HG03565 (cell line): ENCODE results near the gene TMEM8B.

Source experiments
- ATAC-seq: cut with Tn5 transposase; IDR thresholded peaks from one replicate; pipeline ENCODE4 v1.9.1; 2021; ENCODE audit warnings: mild to moderate bottlenecking, moderate library complexity; ENCODE audit not compliant: unreplicated experiment

The TMEM8B gene

DNA sequence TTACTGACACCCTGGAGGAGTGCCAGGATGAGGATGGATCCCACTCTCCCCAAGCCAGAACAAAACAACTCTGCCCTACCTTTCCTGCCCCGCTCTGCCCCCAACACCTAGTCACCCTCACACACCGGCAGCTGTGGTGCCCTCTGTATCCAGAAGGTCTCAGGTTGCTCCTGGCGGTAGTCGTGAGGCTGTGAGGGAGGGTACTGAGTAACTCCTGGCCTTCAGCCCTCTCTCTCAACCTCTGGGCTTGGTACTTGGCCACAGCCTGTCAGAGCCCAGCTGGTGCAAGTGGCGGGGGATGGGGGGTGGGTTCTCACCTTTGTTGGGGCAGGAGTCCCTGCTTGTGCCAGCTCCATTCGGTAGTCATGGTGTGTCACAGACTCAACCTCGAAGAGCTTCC is 18.9 kb upstream of the TMEM8B start:
- no peak for ATAC-seq

DNA sequence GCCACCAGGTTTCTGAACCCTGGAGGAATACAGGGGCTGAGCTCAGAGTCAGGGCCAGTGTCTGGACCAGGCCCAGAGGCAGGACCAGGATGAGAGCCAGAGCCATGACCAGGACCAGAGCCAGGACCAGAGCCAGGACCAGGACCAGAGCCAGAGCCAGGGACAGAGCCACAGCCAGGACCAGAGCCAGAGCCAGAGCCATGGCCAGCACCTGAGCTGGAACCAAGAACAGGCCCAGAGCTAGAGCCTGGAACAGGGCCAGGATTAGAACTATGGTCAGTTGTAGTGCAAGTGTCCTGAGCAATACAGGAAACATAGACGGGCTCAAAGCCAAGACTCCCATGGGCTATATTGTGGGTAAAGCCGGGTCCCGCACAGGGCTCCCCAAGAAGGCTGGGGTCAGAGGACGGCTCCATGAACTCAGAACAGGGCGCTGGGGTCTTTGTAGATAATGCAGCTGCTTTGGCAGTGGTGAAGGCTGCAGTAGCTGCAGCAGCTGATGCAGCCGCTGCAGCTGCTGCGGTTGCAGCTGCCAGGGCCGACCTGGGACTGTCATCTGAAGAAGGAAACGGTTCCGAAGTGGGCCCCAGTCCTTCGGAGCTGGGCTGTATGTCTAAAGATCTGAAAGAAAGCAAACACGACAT is 17.5 kb upstream of the TMEM8B start:
- no peak for ATAC-seq

DNA sequence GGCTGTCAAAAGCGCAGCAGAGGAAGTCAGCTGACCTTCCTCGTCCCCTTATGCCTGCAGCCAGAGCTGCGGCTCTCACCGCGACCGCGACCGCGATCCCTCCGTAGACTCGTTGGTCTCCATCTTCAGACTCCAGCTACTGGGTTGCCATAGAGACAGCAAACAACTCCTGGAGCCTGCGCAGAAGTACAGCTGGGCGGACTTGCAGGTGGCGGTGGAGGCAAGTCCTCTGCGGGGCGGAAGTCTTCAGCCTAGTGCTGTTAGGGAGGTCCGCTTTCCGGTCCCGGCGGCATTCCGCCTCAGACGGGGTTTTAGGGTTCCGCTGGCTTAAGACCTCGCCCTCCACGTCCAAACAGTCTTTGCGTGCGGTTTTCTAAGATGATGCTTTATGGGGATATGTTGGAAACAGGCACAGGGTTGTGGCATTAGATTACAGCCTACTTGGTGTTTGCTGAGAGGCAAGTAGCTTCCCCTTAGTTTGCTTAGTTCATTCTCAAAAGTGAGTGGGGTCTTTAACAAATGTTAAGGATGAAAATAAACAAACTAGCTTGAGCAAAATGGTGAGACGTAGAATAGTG is 16.9 kb upstream of the TMEM8B start, which contains the start of gene SPAG8:
Gene SPAG8, minus strand, starts transcription at position 238 of the 578 bp plus-strand sequence. Its CDS starts 115 bp downstream, at position 123.
- ATAC-seq: peak; percentile 66

DNA sequence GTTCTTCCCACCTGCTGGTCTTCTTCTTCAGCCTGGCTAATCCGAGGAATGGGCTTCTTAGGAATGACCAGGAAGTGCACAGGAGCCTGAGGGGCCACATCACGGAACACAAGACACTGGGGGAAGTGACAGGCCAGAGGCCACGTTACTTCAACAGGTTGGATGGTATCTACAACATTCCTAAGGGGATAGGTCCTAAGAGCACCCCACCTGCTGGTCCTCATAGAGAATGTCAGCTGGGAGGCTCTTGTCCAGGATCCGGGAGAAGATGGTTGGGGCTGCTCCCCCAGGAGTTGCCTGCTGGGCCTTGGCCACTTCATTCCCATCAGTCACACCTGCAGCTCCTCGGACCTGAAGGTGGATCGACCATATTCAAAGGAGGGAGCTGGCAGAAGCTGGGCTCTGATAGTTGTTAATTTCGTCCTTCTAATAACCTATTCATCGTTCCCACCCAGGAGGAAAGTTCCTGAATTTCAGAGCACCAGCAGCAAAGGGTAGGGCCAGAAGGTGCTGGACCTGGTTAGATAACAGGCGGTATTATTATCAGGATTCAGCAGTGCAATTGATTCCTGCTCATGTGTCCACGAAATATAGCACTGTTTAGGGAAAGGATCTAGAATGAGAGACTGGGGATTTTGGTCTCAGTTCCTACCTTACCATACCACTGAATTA is 15.5 kb upstream of the TMEM8B start:
- ATAC-seq: no peak

DNA sequence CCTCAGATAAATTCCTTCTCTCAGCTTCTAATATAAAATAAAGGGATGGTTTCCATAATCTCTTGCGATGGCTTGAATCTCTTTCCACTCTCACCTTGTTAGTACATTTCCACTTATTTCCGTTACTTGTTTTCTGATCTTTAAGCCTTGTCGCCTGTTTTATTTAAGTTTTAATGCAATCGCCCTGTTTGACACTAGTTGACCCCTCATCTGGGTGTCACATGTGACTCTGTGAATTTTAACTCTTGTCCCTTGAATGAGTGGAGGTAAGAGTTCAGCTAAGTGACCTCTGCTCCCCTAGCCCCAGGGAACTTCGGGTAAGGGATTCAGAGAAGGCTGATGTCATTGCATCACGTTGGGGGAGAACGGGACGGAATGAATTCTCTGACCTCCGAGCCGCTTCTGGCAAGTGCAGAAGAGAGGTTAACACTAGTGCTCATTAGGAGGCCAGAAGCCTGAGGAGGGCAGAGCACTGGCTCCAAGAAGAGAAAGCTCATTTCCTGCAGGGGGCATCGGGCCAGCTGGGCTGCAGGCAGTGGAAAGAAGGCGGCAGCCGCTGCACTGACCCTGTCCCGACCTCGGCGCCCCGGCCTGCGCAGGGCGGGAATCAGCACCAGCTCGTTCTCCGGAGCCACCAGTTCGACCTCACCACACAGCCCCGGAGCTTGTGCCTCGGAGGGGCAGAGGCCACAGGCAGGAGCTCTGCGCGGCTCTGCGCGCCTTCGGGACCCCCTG is 14.8 kb upstream of the TMEM8B start:
- peak; percentile 9 for ATAC-seq

DNA sequence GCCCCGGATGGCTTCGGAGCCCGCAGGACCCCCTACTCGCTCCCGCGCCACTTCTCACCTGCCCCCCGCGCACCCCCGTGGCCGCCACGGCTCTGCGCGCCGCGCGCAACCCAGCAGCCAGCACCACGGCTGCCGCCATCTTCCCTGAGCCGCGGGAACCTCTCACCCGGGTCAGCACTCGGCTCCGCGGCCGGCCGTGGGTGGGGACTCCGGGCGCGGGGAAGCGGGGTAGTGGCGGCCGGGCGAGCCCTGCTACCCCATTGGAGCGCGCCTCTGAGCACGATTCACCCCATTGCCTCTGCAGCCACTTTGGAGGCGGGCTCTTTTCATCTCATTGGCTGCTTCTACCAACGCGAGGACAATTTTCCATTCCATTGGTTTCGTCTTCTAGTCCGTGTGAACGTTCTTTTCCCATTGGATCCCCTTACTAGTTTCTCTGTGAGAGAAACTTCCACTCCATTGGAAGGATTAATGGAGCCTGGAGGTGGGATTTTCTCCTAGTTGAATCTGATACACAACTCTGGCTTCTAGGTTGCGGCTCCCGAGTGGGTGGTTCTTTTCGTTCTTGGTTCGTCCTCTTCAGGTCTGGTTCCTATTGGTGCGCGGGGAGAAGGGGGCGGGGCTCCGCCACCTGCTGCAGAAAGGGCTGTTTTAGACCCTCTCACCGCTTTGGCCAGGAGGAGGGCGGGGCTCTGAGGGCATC is 14.0 kb upstream of the TMEM8B start, which contains the start of gene HINT2:
Gene HINT2, minus strand, starts transcription at position 202 of the 703 bp plus-strand sequence. Its CDS starts 63 bp downstream, at position 139.
- ATAC-seq: peak; percentile 57

DNA sequence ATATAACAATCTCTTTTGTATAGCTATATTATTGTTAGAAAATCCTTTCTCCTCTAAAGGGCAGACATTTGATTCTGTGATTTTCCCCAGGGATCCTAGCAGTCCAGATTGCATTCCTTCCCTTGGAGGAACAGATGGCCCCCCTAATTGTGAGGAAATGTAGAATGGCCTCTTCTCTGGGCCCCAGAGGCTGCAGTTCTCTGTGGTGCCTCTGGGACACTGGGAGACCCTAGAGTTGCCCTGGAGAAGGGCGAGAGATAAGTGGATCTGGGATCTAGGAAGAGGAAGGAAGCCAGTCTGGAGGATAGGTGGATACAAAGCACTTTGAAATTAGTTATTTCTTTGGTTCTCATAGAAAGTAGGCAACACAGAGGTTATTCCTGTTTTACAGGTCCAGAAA is 12.3 kb upstream of the TMEM8B start:
- ATAC-seq: no peak

DNA sequence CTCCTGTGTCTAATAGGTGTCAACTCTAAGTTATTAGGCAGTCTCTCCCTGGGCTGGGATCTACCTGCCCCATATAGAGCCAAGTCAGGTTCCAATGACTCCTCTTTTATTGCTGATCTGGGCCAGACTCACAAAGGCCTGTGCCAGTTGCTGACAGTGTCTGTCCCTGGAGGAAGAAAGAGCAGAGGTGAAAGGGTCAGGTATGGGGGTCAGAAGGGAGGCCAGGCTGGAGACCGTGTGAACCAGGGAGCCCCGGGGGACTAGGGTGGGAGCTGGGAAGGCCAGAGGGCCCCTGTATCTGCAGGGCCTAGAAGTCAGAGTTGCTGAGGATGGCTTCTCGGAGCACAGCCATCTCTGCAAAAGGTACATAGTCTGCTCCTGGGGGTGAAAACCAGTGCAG is 10.7 kb upstream of the TMEM8B start:
- no peak for ATAC-seq

DNA sequence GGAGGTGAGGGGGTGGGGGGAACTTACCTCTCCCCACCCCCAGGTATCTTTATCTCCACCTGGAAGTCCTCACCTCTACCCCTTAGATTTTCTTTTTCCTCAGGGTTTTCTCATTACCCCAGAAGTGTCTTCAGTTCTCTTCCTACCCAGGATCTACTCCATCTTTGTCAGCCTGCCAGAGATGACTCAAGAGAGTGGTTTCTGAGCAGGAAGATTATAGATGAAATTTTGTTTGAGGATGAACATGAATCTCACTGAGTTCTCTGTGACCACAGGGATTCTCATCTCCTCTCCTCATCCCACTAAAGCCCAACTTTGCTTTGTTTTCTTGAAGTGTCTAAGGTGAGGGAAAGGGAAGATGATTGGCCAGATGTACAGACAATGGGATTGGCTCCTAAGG is 9.0 kb upstream of the TMEM8B start:
- no peak for ATAC-seq

DNA sequence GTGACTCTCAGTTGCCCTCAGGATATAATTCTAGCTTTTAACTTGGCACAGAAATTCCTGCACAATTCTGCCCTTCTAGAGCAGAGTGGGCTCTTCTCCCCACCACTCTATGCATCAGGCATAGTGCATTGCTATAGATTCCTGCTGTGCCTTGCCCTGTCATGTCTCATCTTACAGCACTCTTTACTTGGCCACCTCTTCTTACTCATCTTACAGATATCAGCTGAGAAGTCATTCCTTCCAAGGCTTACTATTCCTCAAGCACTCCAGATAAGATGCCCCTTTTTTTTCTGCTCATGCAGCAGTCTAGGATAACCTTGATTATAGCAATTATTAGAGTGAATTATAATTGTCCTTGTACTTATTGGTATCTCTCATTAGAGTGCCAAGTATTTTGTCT is 6.1 kb upstream of the TMEM8B start:
- no peak for ATAC-seq

DNA sequence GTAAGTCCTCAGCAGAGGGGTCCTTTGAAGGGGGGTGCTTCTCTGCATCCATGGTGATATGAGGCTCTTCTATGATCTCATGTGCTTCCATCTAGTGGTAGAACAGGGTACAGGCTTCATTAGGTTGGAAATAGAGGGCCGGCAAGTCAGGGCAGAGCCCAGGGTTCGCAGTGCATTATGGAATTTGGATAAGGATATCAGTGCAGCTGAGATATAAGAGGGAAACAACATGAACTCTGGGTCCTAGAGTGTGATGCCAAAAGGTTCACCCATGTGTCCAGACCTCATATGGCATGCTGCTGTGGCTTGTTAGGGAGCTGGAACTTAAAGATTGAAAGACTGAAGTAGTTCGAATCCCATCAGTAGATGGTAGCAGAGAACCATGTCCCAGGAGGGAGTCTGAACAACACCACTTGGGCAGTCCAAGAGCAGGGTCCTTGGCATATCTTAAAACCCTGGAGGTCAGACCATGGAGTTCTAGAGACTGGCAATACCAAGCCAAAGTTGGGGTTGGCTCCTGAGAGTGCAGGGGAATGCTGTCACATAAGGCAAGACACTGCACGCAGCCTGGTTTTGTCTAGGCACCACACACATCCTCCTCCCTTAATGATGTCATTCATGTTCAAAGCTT is 2.8 kb upstream of the TMEM8B start:
- ATAC-seq: peak; percentile 35

DNA sequence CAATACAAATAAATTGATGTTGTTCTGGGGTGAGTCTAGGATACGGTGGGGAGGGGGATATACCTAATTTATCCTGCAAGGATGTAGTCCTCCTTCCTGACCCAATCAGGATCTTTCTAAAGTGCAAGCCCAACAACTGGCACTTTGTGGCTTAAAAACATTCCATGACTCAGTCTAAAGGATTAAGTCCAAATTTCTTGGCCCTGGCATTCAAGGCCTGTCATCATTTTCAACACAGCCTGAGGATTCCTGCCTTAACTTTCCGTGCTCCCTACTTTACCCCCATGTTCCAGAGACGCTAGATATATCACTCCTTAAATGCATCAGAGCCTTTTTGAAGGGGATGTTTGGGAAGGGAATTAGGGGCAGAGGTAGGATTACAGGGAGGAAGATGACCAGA is 1.5 kb upstream of the TMEM8B start:
- ATAC-seq: no peak

DNA sequence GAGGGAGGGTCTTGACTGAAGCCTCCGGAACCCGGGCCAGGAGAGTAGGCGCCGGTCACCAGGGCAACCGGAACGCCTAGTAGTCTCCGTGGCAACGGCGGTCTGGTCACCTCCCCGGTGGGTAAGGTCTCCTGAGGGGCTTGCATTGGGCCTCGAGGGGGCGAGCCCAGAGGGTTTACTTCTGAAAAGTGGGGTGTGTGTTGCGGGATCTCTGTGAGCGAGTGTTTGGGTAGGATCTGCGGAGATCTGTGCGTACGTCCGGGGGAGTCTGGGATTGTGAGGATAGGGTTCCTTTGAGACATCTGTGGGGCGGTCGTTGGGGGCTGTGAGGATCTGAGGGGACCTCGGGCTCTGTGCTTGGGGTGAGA is 328 bp upstream of the TMEM8B start, which contains the start of gene FAM221B:
Gene FAM221B, minus strand, starts transcription at position 17 of the 368 bp plus-strand sequence. CDS start 2,571 bp downstream, outside the sequence.
- no peak for ATAC-seq

DNA sequence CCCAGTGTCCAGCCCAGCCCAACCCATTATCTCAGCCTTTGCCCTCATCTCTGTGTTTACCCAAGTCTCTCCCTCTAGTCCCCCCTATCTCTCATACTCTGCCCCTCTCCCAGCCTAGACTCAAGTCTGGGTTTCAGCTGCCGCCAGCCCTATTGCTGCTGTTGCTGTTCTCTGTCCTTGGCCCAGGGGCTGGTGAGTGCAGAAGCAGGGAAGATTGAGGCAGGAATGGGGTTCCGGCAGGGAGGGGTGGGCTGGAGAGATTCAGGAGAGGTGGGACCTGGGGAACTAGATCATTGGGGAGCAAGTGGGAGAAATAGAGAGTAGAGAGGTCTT is 702 bp downstream of the TMEM8B start:
- no peak for ATAC-seq

DNA sequence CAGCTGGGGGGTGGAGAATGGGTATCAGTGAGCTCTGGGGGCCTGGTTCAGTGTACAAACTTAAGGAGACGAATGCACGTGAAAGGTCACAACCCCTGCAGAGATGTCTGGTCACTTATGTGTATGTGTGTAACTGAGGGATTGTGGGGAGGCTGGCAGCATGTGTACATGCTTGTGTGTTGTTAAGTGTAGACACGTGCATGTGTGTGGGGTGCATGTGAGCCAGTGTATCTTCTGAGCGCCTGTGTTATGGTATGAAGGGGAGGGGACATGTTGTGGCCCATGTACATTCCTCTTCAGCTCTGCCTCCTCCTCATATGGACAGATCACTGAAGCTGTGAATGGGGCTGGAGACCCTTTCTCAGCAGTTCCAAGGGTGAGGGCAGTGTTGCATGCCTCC is 2.0 kb downstream of the TMEM8B start:
- ATAC-seq: no peak

DNA sequence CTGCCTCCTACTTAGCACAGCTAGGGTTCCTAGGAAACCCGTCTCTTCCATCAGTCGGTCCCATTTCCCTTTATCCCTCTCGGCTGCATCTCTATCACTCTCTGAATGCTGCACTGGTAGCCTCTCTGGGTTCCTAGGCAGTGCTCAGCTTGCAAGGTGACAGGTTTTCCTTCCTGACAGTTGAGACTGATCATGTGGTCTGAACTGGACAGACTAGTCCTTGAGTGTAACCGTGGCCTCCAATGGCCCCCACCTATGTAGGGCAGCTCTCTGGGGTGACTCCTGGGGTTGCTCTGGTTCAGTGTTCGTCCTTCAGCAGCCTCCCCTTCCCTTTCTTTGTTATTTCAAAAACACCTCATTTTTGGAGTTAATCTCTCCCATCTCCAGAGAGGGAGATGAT is 3.8 kb downstream of the TMEM8B start:
- ATAC-seq: no peak

DNA sequence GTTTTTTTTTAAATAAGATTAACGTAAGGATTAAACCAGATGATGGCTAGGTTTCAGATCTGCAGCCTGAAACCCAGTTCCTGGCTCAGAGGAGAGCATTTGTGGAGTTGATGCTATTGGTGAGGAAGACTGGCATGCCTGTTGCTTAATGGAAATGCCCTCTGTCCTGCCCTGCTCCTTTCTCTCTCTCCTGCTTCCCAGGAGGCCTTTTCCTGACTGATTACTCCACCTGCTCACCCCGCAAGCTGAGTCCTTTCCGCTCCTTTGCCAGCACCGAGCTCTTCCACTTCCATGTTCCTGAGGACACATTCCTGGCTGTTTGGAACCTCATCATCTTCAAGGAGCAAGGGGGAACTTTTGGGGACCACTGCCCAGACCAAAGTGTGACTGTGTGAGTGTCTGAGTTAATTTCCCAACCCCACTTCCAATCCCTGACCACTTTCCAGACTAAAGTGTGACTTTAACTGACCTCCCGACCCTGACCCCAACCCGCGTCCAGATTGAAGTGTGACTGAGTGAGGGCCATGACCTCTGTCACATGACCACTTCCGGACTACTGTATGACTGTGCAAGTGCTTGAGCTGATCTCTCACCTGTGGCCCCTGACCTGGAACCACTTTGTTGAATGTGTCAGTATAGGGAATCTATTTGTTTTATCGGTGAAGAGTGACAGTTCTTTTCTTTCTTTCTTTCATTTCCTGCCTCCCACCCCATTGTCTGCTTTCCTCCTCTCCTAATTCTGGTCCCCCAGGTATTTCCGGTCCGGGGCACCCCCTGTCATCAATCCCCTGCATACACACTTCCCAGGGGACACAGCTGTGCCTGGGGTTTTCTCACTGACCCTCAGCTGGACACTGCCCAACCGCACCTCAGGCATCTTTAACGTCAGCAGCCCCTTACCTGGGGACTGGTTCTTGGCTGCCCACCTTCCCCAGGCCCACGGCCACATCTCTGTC is 5.5 kb downstream of the TMEM8B start:
- ATAC-seq: no peak

DNA sequence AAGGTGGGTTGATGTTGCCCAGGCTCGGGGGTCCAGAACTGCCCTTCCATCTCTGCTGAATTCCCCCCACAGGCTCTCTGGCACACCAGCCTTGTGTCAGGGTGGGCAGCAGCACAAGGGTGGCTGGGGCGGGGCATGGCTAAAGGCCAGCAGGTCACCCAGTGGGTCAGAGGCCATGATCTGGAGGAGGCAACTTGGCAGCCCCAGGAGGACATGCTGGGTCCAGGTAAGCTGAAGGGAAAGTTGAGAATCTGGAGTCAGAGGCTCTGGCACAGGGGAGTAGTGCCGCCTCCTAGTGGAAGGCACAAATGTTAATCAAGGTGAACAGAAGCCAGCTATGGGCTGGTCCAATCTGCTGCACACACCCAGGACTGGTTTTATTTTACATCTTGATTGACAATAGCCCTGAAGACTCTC is 6.2 kb downstream of the TMEM8B start:
- ATAC-seq: no peak

DNA sequence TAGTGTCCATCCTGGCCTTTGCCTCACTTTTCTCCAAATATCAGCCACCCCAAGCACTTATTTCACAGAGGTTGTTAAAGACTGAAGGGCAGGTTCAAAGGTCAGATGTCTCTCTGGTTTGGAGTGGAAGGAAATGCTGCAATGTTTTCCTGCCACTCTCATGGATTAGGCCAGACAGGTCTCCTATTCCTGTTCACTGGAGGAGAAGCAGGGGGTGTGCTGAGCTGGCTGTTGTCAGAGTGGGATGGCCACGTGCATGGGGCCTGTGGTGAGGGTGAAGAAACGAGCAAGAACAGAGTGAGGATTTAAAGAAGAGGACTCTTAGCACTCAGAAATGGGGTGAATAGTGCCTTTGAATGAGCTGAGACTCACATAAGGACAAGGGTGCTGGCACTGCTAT is 6.7 kb downstream of the TMEM8B start:
- ATAC-seq: no peak
